Right lobe of liver (tissue), 6 donors: ENCODE results near the gene TTC9. TPM values are rescaled to one million over a fixed set of nuclear protein-coding genes. Genes with fewer than 3 reads are reported as not detected.
A peak's percentile ranks its signal among the peaks of the same experiment; 100 is the strongest.

ENCODE experiments used
- ATAC-seq, 4 donors: fragments of 200-7000 bp; cut with Tn5 transposase; one replicate each; pipeline ENCODE4 v1.9.1; 2020; ENCODE audit warnings: mild to moderate bottlenecking in 4 of 4, moderate library complexity in 4 of 4
- DNase-seq, 3 donors: peaks; one replicate each; pipeline ENCODE4 v3.0.0-alpha.2; 2020
- H3K27ac ChIP-seq, 3 donors: fragments of 200-600 bp; one replicate each; pipeline ENCODE4 v1.8.0; 2022
- H3K27me3 ChIP-seq, 2 donors: fragments of 200-600 bp; one replicate each; pipeline ENCODE4 v1.8.0; 2022
- H3K36me3 ChIP-seq, 4 donors: fragments of 200-600 bp; sonication (generic) in 1 of 4; one replicate each; pipeline versions ENCODE4 v1.5.1 to v1.8.0; 2017 to 2022; ENCODE audit warnings: control low read depth in 1 of 4
- H3K4me1 ChIP-seq, 4 donors: fragments of 200-600 bp; sonication (generic) in 1 of 4; one replicate each; pipeline versions ENCODE4 v1.5.1 to v1.8.0; 2017 to 2022; ENCODE audit warnings: control low read depth in 1 of 4
- H3K4me3 ChIP-seq, 3 donors: fragments of 200-600 bp; one replicate each; pipeline ENCODE4 v1.8.0; 2022
- H3K9me3 ChIP-seq, 4 donors: fragments of 200-600 bp; sonication (generic) in 1 of 4; one replicate each; pipeline versions ENCODE4 v1.5.1 to v1.8.0; 2017 to 2022; ENCODE audit warnings: control low read depth in 1 of 4
- POLR2A ChIP-seq: fragments of 450-650 bp; IDR thresholded peaks from one replicate; pipeline ENCODE4 v1.6.1; 2017; ENCODE audit warnings: antibody characterized with exemption, mild to moderate bottlenecking
- WGBS: methylation state at CpG from one replicate; pipeline ENCODE4 v1.1.6; 2018; ENCODE audit warnings: low coverage, low lambda C conversion rate; ENCODE audit not compliant: insufficient coverage; ENCODE audit errors: missing lambda C conversion rate; 5-methylcytosine and 5-hydroxymethylcytosine counted together
- intact Hi-C, 2 donors: fragments of 100-400 bp; cut with DNase I; formaldehyde crosslinking; loops; one replicate each; pipeline versions ENCODE4 v1.11.2 to v1.14.1; 2022
- total RNA-seq, 6 experiments: library from RNA; depleted of rRNA in 2 of 6; stranded (reverse); fragments of >200 nt in 2 of 6; fragmentation: NEBNext Ultra II Directional in 3 of 6; extraction: Animal tissue kit (Norgen Biotek cat#: 25700) in 3 of 6; gene quantifications; one replicate each; pipeline versions ENCODE4 v1.1.0 to v1.2.4, GENCODE V29; 2016 to 2023
- TF ChIP-seq, protein P1 (sequence below), 4 donors: fragments of 200-600 bp in 3 of 4; fragments of 450-650 bp in 1 of 4; IDR thresholded peaks; one replicate each; pipeline versions ENCODE4 v1.5.1 to v1.8.0; 2016 to 2022; ENCODE audit warnings: antibody characterized with exemption in 4 of 4, mild to moderate bottlenecking in 2 of 4
- donor health status: DM: no; HTN: yes; CAD: no.
- donor health status: DM: no; HTN: no; CAD: no.
- donor health status: DM: no; HTN: no; CAD: no.
- donor health status: DM: no; HTN: yes; CAD: no.
- donor health status: DM: no; HTN: yes; CAD: no.

TTC9 gene
- total RNA-seq, 6 experiments from 2014 or later, result 0.15 to 5.5 (median 2.8) TPM

DNA sequence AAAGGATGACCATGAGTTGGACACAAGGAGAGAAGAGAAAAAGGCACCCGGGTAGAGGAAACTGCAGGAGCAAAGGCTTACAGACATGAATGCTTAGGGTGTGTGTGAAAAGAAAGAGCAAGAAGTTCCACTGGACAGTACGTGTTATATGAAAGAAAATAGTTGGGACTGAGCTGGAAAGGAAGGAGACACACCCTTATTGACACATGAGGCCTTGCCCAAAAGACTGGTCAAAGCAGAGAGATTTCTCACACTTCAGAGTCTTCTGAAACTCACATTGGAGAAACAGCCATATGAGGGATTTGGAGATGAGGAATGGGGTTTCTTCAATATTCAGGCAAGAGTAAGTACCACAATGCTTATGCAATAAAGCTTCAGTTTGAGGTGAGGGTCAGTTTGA lies 56.0 kb downstream of the TTC9 start:
- no peak for DNase-seq
- intact Hi-C loops, result no loop called here
- H3K27ac ChIP-seq, result no peak overlapping the region
- H3K4me3 ChIP-seq, result no peak overlapping the region
- no peaks in the 10 kb centered on the region for H3K36me3 ChIP-seq
- peaks cover 0 to 8% (median 0%) of the 10 kb centered on the region in 4 donors for H3K4me1 ChIP-seq
- no peak for ATAC-seq
- no peaks in the 10 kb centered on the region for H3K27me3 ChIP-seq
- H3K9me3 ChIP-seq, result no peaks in the 10 kb centered on the region
- WGBS, result 65% methylated on average over 2 of the region's 2 CpGs
- TF ChIP-seq POLR2A, result no peak

DNA sequence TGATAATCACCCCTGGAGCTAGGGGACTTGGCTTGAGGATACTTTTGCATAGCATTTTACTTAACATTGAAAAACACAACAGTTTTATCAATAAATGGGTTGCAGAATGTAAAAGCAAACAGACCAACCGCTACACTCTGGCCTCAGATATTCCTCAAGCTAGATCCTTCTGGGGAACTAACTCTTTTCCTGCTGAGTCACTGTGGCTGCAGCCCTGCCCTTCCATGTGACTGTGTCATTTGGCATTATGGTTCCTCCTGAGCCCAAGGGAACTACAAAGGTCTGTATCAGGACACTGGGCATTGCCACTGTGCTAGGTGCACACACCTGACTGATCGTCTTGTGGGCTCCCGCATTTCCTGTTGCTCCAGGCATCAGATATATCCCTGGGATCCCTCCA lies 56.6 kb downstream of the TTC9 start:
- no peak for TF ChIP-seq POLR2A
- TF ChIP-seq, protein P1, sequence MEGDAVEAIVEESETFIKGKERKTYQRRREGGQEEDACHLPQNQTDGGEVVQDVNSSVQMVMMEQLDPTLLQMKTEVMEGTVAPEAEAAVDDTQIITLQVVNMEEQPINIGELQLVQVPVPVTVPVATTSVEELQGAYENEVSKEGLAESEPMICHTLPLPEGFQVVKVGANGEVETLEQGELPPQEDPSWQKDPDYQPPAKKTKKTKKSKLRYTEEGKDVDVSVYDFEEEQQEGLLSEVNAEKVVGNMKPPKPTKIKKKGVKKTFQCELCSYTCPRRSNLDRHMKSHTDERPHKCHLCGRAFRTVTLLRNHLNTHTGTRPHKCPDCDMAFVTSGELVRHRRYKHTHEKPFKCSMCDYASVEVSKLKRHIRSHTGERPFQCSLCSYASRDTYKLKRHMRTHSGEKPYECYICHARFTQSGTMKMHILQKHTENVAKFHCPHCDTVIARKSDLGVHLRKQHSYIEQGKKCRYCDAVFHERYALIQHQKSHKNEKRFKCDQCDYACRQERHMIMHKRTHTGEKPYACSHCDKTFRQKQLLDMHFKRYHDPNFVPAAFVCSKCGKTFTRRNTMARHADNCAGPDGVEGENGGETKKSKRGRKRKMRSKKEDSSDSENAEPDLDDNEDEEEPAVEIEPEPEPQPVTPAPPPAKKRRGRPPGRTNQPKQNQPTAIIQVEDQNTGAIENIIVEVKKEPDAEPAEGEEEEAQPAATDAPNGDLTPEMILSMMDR (IDR thresholded peaks at IDR 0.05), result no peak
- WGBS, result 13% methylated on average over 1 of the region's 3 CpGs
- H3K27me3 ChIP-seq, result no peaks in the 10 kb centered on the region
- no peaks in the 10 kb centered on the region for H3K36me3 ChIP-seq
- H3K4me3 ChIP-seq, result no peak overlapping the region
- no peaks in the 10 kb centered on the region for H3K9me3 ChIP-seq
- DNase-seq, result no peak
- intact Hi-C loops, result no loop called here
- peaks cover 0 to 8% (median 0%) of the 10 kb centered on the region in 4 donors for H3K4me1 ChIP-seq
- no peak overlapping the region for H3K27ac ChIP-seq
- ATAC-seq, result peak; percentile 45 to 89 (median 67)

DNA sequence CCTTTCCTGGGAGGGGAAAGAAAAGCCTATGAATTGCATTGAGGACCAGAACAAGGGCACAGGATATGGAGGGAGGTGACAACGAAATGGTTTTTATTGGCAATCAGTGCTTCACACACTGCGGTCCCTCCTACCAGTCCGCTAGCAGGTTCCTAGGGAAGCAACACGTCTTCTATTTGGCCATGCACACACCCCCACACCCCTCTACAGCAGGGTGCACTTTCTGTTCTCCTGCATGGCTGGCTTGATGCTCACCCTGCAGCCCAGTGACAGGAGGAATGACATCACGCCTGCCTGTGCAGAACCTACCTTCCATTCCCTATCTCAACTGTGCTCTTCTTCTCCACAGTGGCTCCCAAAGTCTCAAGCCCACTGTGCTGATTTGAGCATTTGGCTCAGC lies 57.9 kb downstream of the TTC9 start:
- no peak for TF ChIP-seq POLR2A
- TF ChIP-seq, protein P1 (IDR thresholded peaks at IDR 0.05), result no peak
- 76% methylated on average over 2 of the region's 5 CpGs for WGBS
- intact Hi-C loops, result loop anchor here in 1 of 2 donors (10.0 kb wide), 1 partner anchor 65 kb away; no protein-coding TSS in a partner anchor
- ATAC-seq (no peak), DNase-seq (no peak)
- Histone ChIP-seq H3K27me3 (no peaks in the 10 kb centered on the region), H3K4me3 (no peak overlapping the region), H3K36me3 (no peaks in the 10 kb centered on the region), H3K4me1 (peaks cover 0 to 8% (median 0%) of the 10 kb centered on the region in 4 donors), H3K27ac (no peak overlapping the region), H3K9me3 (no peaks in the 10 kb centered on the region)

DNA sequence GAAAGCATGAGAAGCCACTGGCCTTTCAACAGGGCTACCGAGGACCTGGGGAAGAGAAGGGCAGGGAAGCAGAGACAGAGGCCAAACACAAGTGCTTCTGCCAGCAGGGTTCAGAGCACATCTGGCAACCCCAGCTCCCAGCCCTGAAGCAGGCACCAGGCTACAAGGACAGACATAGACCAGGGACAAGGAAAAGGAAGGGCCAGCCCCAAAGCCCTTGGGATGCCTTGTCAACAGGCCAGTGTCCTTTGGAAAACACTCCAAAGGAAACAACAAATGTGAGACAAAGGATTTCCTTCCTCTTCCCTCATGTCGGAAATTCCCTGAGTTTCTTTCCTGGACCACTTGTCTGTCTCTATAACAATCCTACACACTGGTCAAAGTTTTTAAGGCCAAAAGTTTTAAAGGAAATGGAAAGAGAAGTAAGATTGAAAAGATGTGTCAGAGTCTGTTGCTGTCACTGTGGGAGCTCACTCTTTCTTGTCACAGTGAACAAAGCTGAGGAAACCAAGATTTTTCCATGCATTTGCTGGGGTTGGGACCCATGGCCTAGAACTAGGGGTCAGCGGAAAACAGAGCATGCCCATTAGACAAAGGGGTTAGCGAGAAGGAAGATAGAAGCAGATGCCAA lies 59.4 kb downstream of the TTC9 start:
- Histone ChIP-seq H3K36me3 (no peaks in the 10 kb centered on the region), H3K27me3 (no peaks in the 10 kb centered on the region), H3K4me3 (no peak overlapping the region), H3K27ac (no peak overlapping the region), H3K4me1 (peaks cover 0 to 8% (median 0%) of the 10 kb centered on the region in 4 donors), H3K9me3 (no peaks in the 10 kb centered on the region)
- intact Hi-C loops, result loop anchor here in 1 of 2 donors (10.0 kb wide), 1 partner anchor 66 kb away; no protein-coding TSS in a partner anchor
- DNase-seq (no peak), ATAC-seq (peak in 1 of 4 donors; percentile 32)
- TF ChIP-seq, protein P1 (IDR thresholded peaks at IDR 0.05), result no peak
- no peak for TF ChIP-seq POLR2A
- WGBS, result 78% methylated on average over 3 of the region's 4 CpGs

DNA sequence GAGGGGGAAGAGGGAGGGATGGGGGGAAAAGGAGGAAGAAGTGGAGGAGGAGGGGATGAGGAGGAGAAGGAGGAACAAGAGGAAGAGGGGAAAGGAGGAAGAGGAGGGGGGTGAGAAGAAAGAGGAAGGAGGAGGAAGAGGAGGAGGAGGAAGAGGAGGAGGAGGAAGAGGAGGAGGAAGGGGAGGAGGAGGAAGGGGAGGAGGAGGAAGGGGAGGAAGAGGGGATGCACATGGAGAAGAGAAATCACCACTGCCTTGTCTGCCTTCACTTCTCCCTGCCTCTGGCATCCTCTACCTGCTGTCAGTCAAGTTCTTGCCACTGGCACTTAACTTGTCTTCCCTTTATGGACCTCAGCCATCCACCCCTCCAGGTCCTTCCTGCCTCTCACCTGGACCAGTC lies 59.9 kb downstream of the TTC9 start:
- Histone ChIP-seq H3K4me1 (peaks cover 0 to 8% (median 0%) of the 10 kb centered on the region in 4 donors), H3K27ac (no peak overlapping the region), H3K9me3 (no peaks in the 10 kb centered on the region), H3K27me3 (no peaks in the 10 kb centered on the region), H3K36me3 (no peaks in the 10 kb centered on the region), H3K4me3 (no peak overlapping the region)
- intact Hi-C loops, result loop anchor here in 1 of 2 donors (10.0 kb wide), 1 partner anchor 67 kb away; no protein-coding TSS in a partner anchor
- DNase-seq (no peak), ATAC-seq (no peak)
- TF ChIP-seq, protein P1 (IDR thresholded peaks at IDR 0.05), result no peak
- no peak for TF ChIP-seq POLR2A
